Suprapubic skin (tissue), 4 donors: ENCODE measurements around the gene FUCA1. TPM values are rescaled to one million over a fixed set of nuclear protein-coding genes. Genes with fewer than 3 reads are reported as not detected.
"Not testable (repeated sequence)": the region's sequence is repeated elsewhere in the genome, so short reads cannot be mapped to it uniquely, and the experiment has no call there.

Source experiments
- DNase-seq, 2 donors: peaks; one replicate each; pipeline ENCODE4 v3.0.0-alpha.2; 2019; ENCODE audit warnings: low spot score in 2 of 2
- H3K27ac ChIP-seq: fragments of 200-600 bp; sonication (generic); one replicate; pipeline ENCODE4 v1.5.1; 2019
- H3K27me3 ChIP-seq: fragments of 200-600 bp; sonication (generic); one replicate; pipeline ENCODE4 v1.5.1; 2019
- H3K36me3 ChIP-seq: fragments of 200-600 bp; sonication (generic); one replicate; pipeline ENCODE4 v1.5.1; 2019
- H3K4me1 ChIP-seq: fragments of 200-600 bp; sonication (generic); one replicate; pipeline ENCODE4 v1.5.1; 2019
- H3K4me3 ChIP-seq: fragments of 200-600 bp; sonication (generic); one replicate; pipeline ENCODE4 v1.5.1; 2019; ENCODE audit warnings: mild to moderate bottlenecking
- H3K9me3 ChIP-seq: fragments of 200-600 bp; sonication (generic); one replicate; pipeline ENCODE4 v1.5.1; 2019
- CTCF ChIP-seq, 2 donors: fragments of 200-600 bp in 1 of 2; fragments of 450-650 bp in 1 of 2; sonication (generic) in 1 of 2; IDR thresholded peaks; one replicate each; pipeline ENCODE4 v1.5.1; 2016 to 2019; ENCODE audit warnings: antibody characterized with exemption in 2 of 2, mild to moderate bottlenecking in 1 of 2, moderate library complexity in 1 of 2
- EP300 ChIP-seq: sonication (generic); formaldehyde crosslinking; IDR thresholded peaks from one replicate; pipeline ENCODE4 v1.6.1; 2017; ENCODE audit warnings: antibody characterized with exemption
- POLR2A ChIP-seq, 2 donors: fragments of 450-650 bp; IDR thresholded peaks; one replicate each; pipeline ENCODE4 v1.6.1; 2017; ENCODE audit warnings: antibody characterized with exemption in 2 of 2, mild to moderate bottlenecking in 2 of 2, moderate library complexity in 2 of 2
- POLR2AphosphoS5 ChIP-seq, 3 donors: sonication (generic); formaldehyde crosslinking; IDR thresholded peaks; one replicate each; pipeline ENCODE4 v1.6.1; 2017; ENCODE audit warnings: antibody characterized with exemption in 3 of 3
- WGBS: methylation state at CpG from one replicate; pipeline ENCODE4 v1.1.5; 2018; 5-methylcytosine and 5-hydroxymethylcytosine counted together
- total RNA-seq, 4 donors: library from RNA; depleted of rRNA; stranded (reverse); fragments of >200 nt; gene quantifications; one replicate each; pipeline ENCODE4 v1.1.0, GENCODE V29; 2016

Gene FUCA1
- total RNA-seq, 4 donors from 2014 or later: 11.8 to 17.6 (median 13.8) TPM

GRCh38 chr1:23868557-23869016, 497 bp upstream of the FUCA1 start:
- peak in 1 of 2 donors; percentile 63 for DNase-seq
- Histone ChIP-seq H3K4me3 (peak overlapping the region; percentile 83), H3K9me3 (no peaks in the 10 kb centered on the region), H3K27me3 (no peaks in the 10 kb centered on the region), H3K4me1 (peaks cover 21% of the 10 kb centered on the region), H3K36me3 (peaks cover 6% of the 10 kb centered on the region), H3K27ac (peak overlapping the region; percentile 70)
- WGBS: 20% methylated on average over 20 of the region's 20 CpGs
- no peak for TF ChIP-seq CTCF (IDR thresholded peaks at IDR 0.05)
- no peak for TF ChIP-seq POLR2AphosphoS5 (IDR thresholded peaks at IDR 0.05)
- TF ChIP-seq POLR2A (IDR thresholded peaks at IDR 0.05): no peak
- no peak for TF ChIP-seq EP300

GRCh38 chr1:23867542-23867894, 572 bp downstream of the FUCA1 start:
- H3K4me1 ChIP-seq: peaks cover 21% of the 10 kb centered on the region
- H3K27me3 ChIP-seq: no peaks in the 10 kb centered on the region
- WGBS: 4% methylated on average over 11 of the region's 17 CpGs
- DNase-seq: no peak
- no peaks in the 10 kb centered on the region for H3K9me3 ChIP-seq
- peaks cover 14% of the 10 kb centered on the region for H3K36me3 ChIP-seq
- TF ChIP-seq EP300 (no peak), CTCF (IDR thresholded peaks at IDR 0.05) (no peak), POLR2AphosphoS5 (IDR thresholded peaks at IDR 0.05) (no peak), POLR2A (IDR thresholded peaks at IDR 0.05) (no peak)
- H3K4me3 ChIP-seq: peak overlapping the region; percentile 83
- H3K27ac ChIP-seq: peak overlapping the region; percentile 70

GRCh38 chr1:23865543-23865930, 2.6 kb downstream of the FUCA1 start:
- no peak overlapping the region for H3K4me3 ChIP-seq
- no peaks in the 10 kb centered on the region for H3K27me3 ChIP-seq
- no peaks in the 10 kb centered on the region for H3K9me3 ChIP-seq
- H3K36me3 ChIP-seq: peaks cover 27% of the 10 kb centered on the region
- 67% methylated on average over 4 of the region's 4 CpGs for WGBS
- TF ChIP-seq POLR2AphosphoS5 (IDR thresholded peaks at IDR 0.05) (no peak), POLR2A (IDR thresholded peaks at IDR 0.05) (no peak), EP300 (no peak), CTCF (IDR thresholded peaks at IDR 0.05) (no peak)
- no peak for DNase-seq
- peaks cover 21% of the 10 kb centered on the region for H3K4me1 ChIP-seq
- H3K27ac ChIP-seq: no peak overlapping the region

GRCh38 chr1:23864801-23865542, 3.1 kb downstream of the FUCA1 start:
- Histone ChIP-seq H3K9me3 (no peaks in the 10 kb centered on the region), H3K4me3 (no peak overlapping the region), H3K36me3 (peaks cover 27% of the 10 kb centered on the region), H3K27ac (no peak overlapping the region), H3K4me1 (peaks cover 21% of the 10 kb centered on the region), H3K27me3 (no peaks in the 10 kb centered on the region)
- no peak for DNase-seq
- WGBS: 92% methylated on average over 13 of the region's 13 CpGs
- TF ChIP-seq EP300: no peak
- TF ChIP-seq POLR2AphosphoS5 (IDR thresholded peaks at IDR 0.05): no peak

GRCh38 chr1:23862640-23863039, 5.5 kb downstream of the FUCA1 start:
- no peak for DNase-seq
- H3K27me3 ChIP-seq: no peaks in the 10 kb centered on the region
- TF ChIP-seq EP300: no peak
- no peak for TF ChIP-seq POLR2A (IDR thresholded peaks at IDR 0.05)
- H3K4me3 ChIP-seq: no peak overlapping the region
- H3K27ac ChIP-seq: no peak overlapping the region
- peaks cover 47% of the 10 kb centered on the region for H3K36me3 ChIP-seq
- no peaks in the 10 kb centered on the region for H3K9me3 ChIP-seq
- peaks cover 15% of the 10 kb centered on the region for H3K4me1 ChIP-seq
- WGBS: 74% methylated on average over 3 of the region's 3 CpGs

GRCh38 chr1:23854568-23854967, 13.5 kb downstream of the FUCA1 start:
- Histone ChIP-seq H3K36me3 (peaks cover 38% of the 10 kb centered on the region), H3K9me3 (no peaks in the 10 kb centered on the region), H3K27me3 (no peaks in the 10 kb centered on the region), H3K4me1 (no peaks in the 10 kb centered on the region), H3K4me3 (no peak overlapping the region), H3K27ac (no peak overlapping the region)
- no peak for TF ChIP-seq POLR2A (IDR thresholded peaks at IDR 0.05)
- no peak for TF ChIP-seq POLR2AphosphoS5 (IDR thresholded peaks at IDR 0.05)
- no peak for TF ChIP-seq CTCF (IDR thresholded peaks at IDR 0.05)
- TF ChIP-seq EP300: no peak
- WGBS: 35% methylated on average over 2 of the region's 2 CpGs
- DNase-seq: no peak

GRCh38 chr1:23853124-23853523, 15.0 kb downstream of the FUCA1 start:
- no CpG with 5 or more reads among the region's 34 CpGs for WGBS
- not testable (repeated sequence) for H3K9me3 ChIP-seq, H3K27ac ChIP-seq, H3K27me3 ChIP-seq, DNase-seq, H3K4me1 ChIP-seq, H3K4me3 ChIP-seq
- H3K36me3 ChIP-seq: peaks cover 32% of the 10 kb centered on the region

- not testable (repeated sequence) for H3K27me3 ChIP-seq, H3K9me3 ChIP-seq, H3K4me1 ChIP-seq, DNase-seq, H3K4me3 ChIP-seq, H3K27ac ChIP-seq
- H3K36me3 ChIP-seq: peaks cover 32% of the 10 kb centered on the region
These were observed 16.7 kb downstream of the FUCA1 start for GRCh38 chr1:23851406-23851805.
